Measurements from ENCODE around the gene AGPAT2. TPM values are rescaled to one million over a fixed set of nuclear protein-coding genes. Genes with fewer than 3 reads are reported as not detected.

AGPAT2 gene
- total and polyA plus RNA-seq, 7 experiments from 2014 or later, result 2.3 to 20.6 (median 12.0) TPM

GRCh38 chr9:136718345-136719194, 31.3 kb upstream of the AGPAT2 start:
- ChIA-PET CTCF (no interaction called here), POLR2A (interaction anchor here (0.7 to 1.8 kb wide), 2 partner anchors 8 to 10 kb away, joined by 6 read pairs; no protein-coding TSS in a partner anchor)
- H3K9me3 Mint-ChIP-seq, result peaks cover 0 to 2% (median 0%) of the 10 kb centered on the region in 11 donors
- H3K27me3 Mint-ChIP-seq, result peaks cover 5 to 14% (median 13%) of the 10 kb centered on the region in 5 donors
- intact Hi-C loops (cut with micrococcal nuclease), result no loop called here
- ATAC-seq (no peak), DNase-seq (no peak)
- no peaks in the 10 kb centered on the region for H3K9me3 ChIP-seq (ENCODE audit: control insufficient read depth in 2 of 3, low read length in 3 of 3)
- no peak overlapping the region for H3K27ac ChIP-seq (ENCODE audit: low read depth, low read length)
- no peaks in the 10 kb centered on the region for H3K4me1 ChIP-seq (ENCODE audit: control insufficient read depth in 2 of 2, insufficient read depth in 2 of 2, low read length in 2 of 2)
- peaks cover 0 to 2% (median under 1%) of the 10 kb centered on the region in 5 donors for H3K36me3 Mint-ChIP-seq
- H3K27ac Mint-ChIP-seq, result no peak overlapping the region
- H3K36me3 ChIP-seq (ENCODE audit: control insufficient read depth in 2 of 3, insufficient read depth in 3 of 3, low read length in 3 of 3), result peaks cover 0 to 30% (median 0%) of the 10 kb centered on the region in 3 experiments
- no peak overlapping the region for H3K4me3 Mint-ChIP-seq
- no peak overlapping the region for H3K4me3 ChIP-seq (ENCODE audit: low read length)
- no peaks in the 10 kb centered on the region for H3K27me3 ChIP-seq (ENCODE audit: control insufficient read depth in 2 of 2, insufficient read depth in 2 of 2, low read length in 2 of 2)
- H3K4me1 Mint-ChIP-seq, result peaks cover 0 to 4% (median 1%) of the 10 kb centered on the region in 7 donors

GRCh38 chr9:136717399-136717798, 30.1 kb upstream of the AGPAT2 start:
- Histone ChIP-seq H3K4me3 (ENCODE audit: low read length) (no peak overlapping the region), H3K27ac (ENCODE audit: low read depth, low read length) (no peak overlapping the region), H3K27me3 (ENCODE audit: control insufficient read depth in 2 of 2, insufficient read depth in 2 of 2, low read length in 2 of 2) (peaks cover 0 to 5% of the 10 kb centered on the region in 2 donors), H3K36me3 (ENCODE audit: control insufficient read depth in 2 of 3, insufficient read depth in 3 of 3, low read length in 3 of 3) (peaks cover 0 to 18% (median 0%) of the 10 kb centered on the region in 3 experiments), H3K9me3 (ENCODE audit: control insufficient read depth in 2 of 3, low read length in 3 of 3) (no peaks in the 10 kb centered on the region), H3K4me1 (ENCODE audit: control insufficient read depth in 2 of 2, insufficient read depth in 2 of 2, low read length in 2 of 2) (no peaks in the 10 kb centered on the region)
- ChIA-PET POLR2A (interaction anchor here (0.9 kb wide), 1 partner anchor 10 kb away, joined by 3 read pairs; no protein-coding TSS in a partner anchor), CTCF (no interaction called here)
- intact Hi-C loops (cut with micrococcal nuclease), result no loop called here
- Mint-ChIP-seq H3K4me3 (no peak overlapping the region), H3K4me1 (peaks cover 0 to 4% (median 0%) of the 10 kb centered on the region in 7 donors), H3K9me3 (peaks cover 0 to 2% (median 0%) of the 10 kb centered on the region in 11 donors), H3K27me3 (peaks cover 5 to 19% (median 17%) of the 10 kb centered on the region in 5 donors), H3K27ac (no peak overlapping the region), H3K36me3 (peaks cover 0 to 2% (median 0%) of the 10 kb centered on the region in 5 donors)
- DNase-seq (no peak), ATAC-seq (no peak)

- Mint-ChIP-seq H3K36me3 (no peaks in the 10 kb centered on the region), H3K4me1 (peaks cover 0 to 8% (median 6%) of the 10 kb centered on the region in 7 donors), H3K9me3 (peaks cover 0 to 2% (median 0%) of the 10 kb centered on the region in 11 donors), H3K27me3 (peaks cover 22 to 37% (median 35%) of the 10 kb centered on the region in 5 donors), H3K4me3 (no peak overlapping the region), H3K27ac (no peak overlapping the region)
- Histone ChIP-seq H3K9me3 (ENCODE audit: control insufficient read depth in 2 of 3, low read length in 3 of 3) (no peaks in the 10 kb centered on the region), H3K27me3 (ENCODE audit: control insufficient read depth in 2 of 2, insufficient read depth in 2 of 2, low read length in 2 of 2) (peaks cover 0 to 9% of the 10 kb centered on the region in 2 donors), H3K4me1 (ENCODE audit: control insufficient read depth in 2 of 2, insufficient read depth in 2 of 2, low read length in 2 of 2) (no peaks in the 10 kb centered on the region), H3K4me3 (ENCODE audit: low read length) (no peak overlapping the region), H3K36me3 (ENCODE audit: control insufficient read depth in 2 of 3, insufficient read depth in 3 of 3, low read length in 3 of 3) (no peaks in the 10 kb centered on the region), H3K27ac (ENCODE audit: low read depth, low read length) (no peak overlapping the region)
- intact Hi-C loops (cut with micrococcal nuclease), result no loop called here
- ATAC-seq, result no peak
- ChIA-PET CTCF (no interaction called here), POLR2A (interaction anchor here (1.0 to 2.2 kb wide), 2 partner anchors 11 to 13 kb away, joined by 4 to 11 read pairs; no protein-coding TSS in a partner anchor)
- no peak for DNase-seq
Observed at GRCh38 chr9:136714893-136715274, 27.6 kb upstream of the AGPAT2 start.

GRCh38 chr9:136714096-136714892, 27.0 kb upstream of the AGPAT2 start:
- H3K4me3 Mint-ChIP-seq, result no peak overlapping the region
- CTCF ChIA-PET, result no interaction called here

GRCh38 chr9:136713550-136713949, 26.3 kb upstream of the AGPAT2 start:
- Mint-ChIP-seq H3K4me3 (peak overlapping the region in 2 of 10 donors; percentile 21 to 50), H3K36me3 (no peaks in the 10 kb centered on the region), H3K27ac (peak overlapping the region in 1 of 9 donors; percentile 23), H3K4me1 (peaks cover 0 to 6% (median 6%) of the 10 kb centered on the region in 7 donors), H3K27me3 (peaks cover 22 to 39% (median 35%) of the 10 kb centered on the region in 5 donors), H3K9me3 (peaks cover 0 to 2% (median 0%) of the 10 kb centered on the region in 11 donors)
- CTCF ChIA-PET, result no interaction called here
- Histone ChIP-seq H3K27ac (ENCODE audit: low read depth, low read length) (no peak overlapping the region), H3K36me3 (ENCODE audit: control insufficient read depth in 2 of 3, insufficient read depth in 3 of 3, low read length in 3 of 3) (no peaks in the 10 kb centered on the region), H3K27me3 (ENCODE audit: control insufficient read depth in 2 of 2, insufficient read depth in 2 of 2, low read length in 2 of 2) (peaks cover 0 to 9% of the 10 kb centered on the region in 2 donors), H3K4me3 (ENCODE audit: low read length) (no peak overlapping the region), H3K9me3 (ENCODE audit: control insufficient read depth in 2 of 3, low read length in 3 of 3) (no peaks in the 10 kb centered on the region), H3K4me1 (ENCODE audit: control insufficient read depth in 2 of 2, insufficient read depth in 2 of 2, low read length in 2 of 2) (no peaks in the 10 kb centered on the region)
- ATAC-seq, result no peak
- no peak for DNase-seq
- intact Hi-C loops (cut with micrococcal nuclease), result no loop called here
- POLR2A ChIA-PET, result interaction anchor here (1.1 to 2.2 kb wide), 2 partner anchors 12 to 14 kb away, joined by 3 to 11 read pairs; no protein-coding TSS in a partner anchor

More at GRCh38 chr9:136714096-136714892, 27.0 kb upstream of the AGPAT2 start:
- no peaks in the 10 kb centered on the region for H3K9me3 ChIP-seq (ENCODE audit: control insufficient read depth in 2 of 3, low read length in 3 of 3)
- no peak overlapping the region for H3K4me3 ChIP-seq (ENCODE audit: low read length)
- Mint-ChIP-seq H3K27ac (peak overlapping the region in 2 of 9 donors; percentile 23 to 62), H3K9me3 (peaks cover 0 to 2% (median 0%) of the 10 kb centered on the region in 11 donors), H3K4me1 (peaks cover 0 to 8% (median 6%) of the 10 kb centered on the region in 7 donors), H3K27me3 (peaks cover 22 to 37% (median 35%) of the 10 kb centered on the region in 5 donors), H3K36me3 (no peaks in the 10 kb centered on the region)
- DNase-seq, result no peak
- intact Hi-C loops (cut with micrococcal nuclease), result no loop called here
- no peaks in the 10 kb centered on the region for H3K36me3 ChIP-seq (ENCODE audit: control insufficient read depth in 2 of 3, insufficient read depth in 3 of 3, low read length in 3 of 3)
- H3K27me3 ChIP-seq (ENCODE audit: control insufficient read depth in 2 of 2, insufficient read depth in 2 of 2, low read length in 2 of 2), result peaks cover 0 to 9% of the 10 kb centered on the region in 2 donors
- no peaks in the 10 kb centered on the region for H3K4me1 ChIP-seq (ENCODE audit: control insufficient read depth in 2 of 2, insufficient read depth in 2 of 2, low read length in 2 of 2)
- POLR2A ChIA-PET, result interaction anchor here (1.0 to 2.2 kb wide), 2 partner anchors 11 to 13 kb away, joined by 4 to 11 read pairs; no protein-coding TSS in a partner anchor
- no peak overlapping the region for H3K27ac ChIP-seq (ENCODE audit: low read depth, low read length)
- peak; percentile 21 for ATAC-seq

Measured in naive thymus-derived CD4-positive, alpha-beta T cell (primary cell).